Pulmonary artery endothelial cell (primary cell): ENCODE measurements around the gene TNXB. TPM values are rescaled to one million over a fixed set of nuclear protein-coding genes. Genes with fewer than 3 reads are reported as not detected.
"Not testable (repeated sequence)": the region's sequence is repeated elsewhere in the genome, so short reads cannot be mapped to it uniquely, and the experiment has no call there.

Experiments
- DNase-seq: peaks from one replicate; pipeline ENCODE4 v3.0.0-alpha.2; 2011; ENCODE audit warnings: low read depth, low spot score
- total RNA-seq: library from RNA; depleted of rRNA; stranded (reverse); fragments of >200 nt; gene quantifications from 2 replicates; pipeline ENCODE4 v1.2.3, GENCODE V29; 2014

TNXB gene
- total RNA-seq, 1 donor from 2014 or later: 0.73 TPM

DNA sequence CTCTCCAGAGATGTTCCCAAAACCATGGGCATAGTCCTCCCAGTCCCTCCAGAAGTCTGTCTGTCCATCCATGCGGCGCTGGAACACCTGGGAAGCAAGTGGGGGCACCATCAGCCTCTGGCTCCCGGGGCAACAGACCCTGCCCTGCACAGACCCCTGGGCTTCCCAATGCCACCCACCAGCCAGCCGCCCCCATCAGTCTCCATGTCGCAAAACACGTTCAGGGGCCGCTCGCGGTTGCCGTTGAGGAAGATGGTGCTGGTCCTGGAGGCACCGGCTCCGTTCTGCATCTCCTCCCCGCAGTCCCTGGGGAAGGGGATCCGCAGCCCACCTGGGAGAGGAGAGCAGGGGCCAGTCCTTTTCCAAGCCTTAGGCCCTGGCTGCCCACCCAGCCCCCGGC, 66.9 kb downstream of the TNXB start:
- DNase-seq: not testable (repeated sequence)

GRCh38 chr6:32041385-32041784, 67.8 kb downstream of the TNXB start:
- not testable (repeated sequence) for DNase-seq

- not testable (repeated sequence) for DNase-seq
Observed at GRCh38 chr6:32041050-32041321, 68.2 kb downstream of the TNXB start.

DNA sequence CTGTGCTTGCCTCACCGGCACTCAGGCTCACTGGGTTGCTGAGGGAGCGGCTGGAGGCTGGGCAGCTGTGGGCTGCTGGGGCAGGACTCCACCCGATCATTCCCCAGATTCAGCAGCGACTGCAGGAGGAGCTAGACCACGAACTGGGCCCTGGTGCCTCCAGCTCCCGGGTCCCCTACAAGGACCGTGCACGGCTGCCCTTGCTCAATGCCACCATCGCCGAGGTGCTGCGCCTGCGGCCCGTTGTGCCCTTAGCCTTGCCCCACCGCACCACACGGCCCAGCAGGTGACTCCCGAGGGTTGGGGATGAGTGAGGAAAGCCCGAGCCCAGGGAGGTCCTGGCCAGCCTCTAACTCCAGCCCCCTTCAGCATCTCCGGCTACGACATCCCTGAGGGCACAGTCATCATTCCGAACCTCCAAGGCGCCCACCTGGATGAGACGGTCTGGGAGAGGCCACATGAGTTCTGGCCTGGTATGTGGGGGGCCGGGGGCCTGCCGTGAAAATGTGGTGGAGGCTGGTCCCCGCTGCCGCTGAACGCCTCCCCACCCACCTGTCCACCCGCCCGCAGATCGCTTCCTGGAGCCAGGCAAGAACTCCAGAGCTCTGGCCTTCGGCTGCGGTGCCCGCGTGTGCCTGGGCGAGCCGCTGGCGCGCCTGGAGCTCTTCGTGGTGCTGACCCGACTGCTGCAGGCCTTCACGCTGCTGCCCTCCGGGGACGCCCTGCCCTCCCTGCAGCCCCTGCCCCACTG, 68.7 kb downstream of the TNXB start:
- not testable (repeated sequence) for DNase-seq

GRCh38 chr6:32039321-32040274, 69.5 kb downstream of the TNXB start:
- DNase-seq: not testable (repeated sequence)

GRCh38 chr6:32038878-32039277, 70.3 kb downstream of the TNXB start:
- not testable (repeated sequence) for DNase-seq

- not testable (repeated sequence) for DNase-seq
Observed at GRCh38 chr6:32037598-32038524, 71.3 kb downstream of the TNXB start, which contains the start of gene CYP21A2. TSS of gene CYP21A2 (plus strand) at chr6:32038415. CDS start at chr6:32038423, 8 bp downstream.

GRCh38 chr6:32037136-32037535, 72.0 kb downstream of the TNXB start:
- not testable (repeated sequence) for DNase-seq

- not testable (repeated sequence) for DNase-seq
Observed at GRCh38 chr6:32035283-32036013, 73.7 kb downstream of the TNXB start.

GRCh38 chr6:32029553-32029952, 79.6 kb downstream of the TNXB start:
- DNase-seq: not testable (repeated sequence)

- DNase-seq: not testable (repeated sequence)
Observed at GRCh38 chr6:32028631-32029030, 80.5 kb downstream of the TNXB start.

- not testable (repeated sequence) for DNase-seq
Observed at GRCh38 chr6:32022100-32022499, 87.0 kb downstream of the TNXB start.

- not testable (repeated sequence) for DNase-seq
Observed at GRCh38 chr6:32014547-32014946, 94.6 kb downstream of the TNXB start, which contains the start of gene C4B. TSS of gene C4B (plus strand) at chr6:32014795. CDS start at chr6:32014846, 51 bp downstream.

DNA sequence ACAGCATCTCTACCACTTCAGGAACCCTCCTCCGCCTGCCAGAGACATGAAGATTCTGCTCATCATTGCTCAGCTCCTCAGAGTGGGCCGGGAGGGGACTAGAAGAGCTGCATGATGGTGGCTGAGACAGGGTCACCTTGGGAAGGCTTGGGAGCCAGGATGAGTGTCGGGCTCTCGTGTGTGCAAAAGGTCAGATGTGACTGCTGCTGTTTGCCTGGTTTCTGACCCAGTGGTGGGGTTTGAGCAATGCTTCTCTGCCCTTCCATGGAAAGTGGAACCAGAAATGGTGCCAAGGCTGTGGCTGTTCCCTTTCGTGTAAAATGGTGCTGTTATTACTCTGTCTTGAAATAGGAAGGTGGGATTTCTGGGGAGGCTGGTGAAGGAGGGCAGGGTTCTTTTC, 95.4 kb downstream of the TNXB start:
- DNase-seq: not testable (repeated sequence)

DNA sequence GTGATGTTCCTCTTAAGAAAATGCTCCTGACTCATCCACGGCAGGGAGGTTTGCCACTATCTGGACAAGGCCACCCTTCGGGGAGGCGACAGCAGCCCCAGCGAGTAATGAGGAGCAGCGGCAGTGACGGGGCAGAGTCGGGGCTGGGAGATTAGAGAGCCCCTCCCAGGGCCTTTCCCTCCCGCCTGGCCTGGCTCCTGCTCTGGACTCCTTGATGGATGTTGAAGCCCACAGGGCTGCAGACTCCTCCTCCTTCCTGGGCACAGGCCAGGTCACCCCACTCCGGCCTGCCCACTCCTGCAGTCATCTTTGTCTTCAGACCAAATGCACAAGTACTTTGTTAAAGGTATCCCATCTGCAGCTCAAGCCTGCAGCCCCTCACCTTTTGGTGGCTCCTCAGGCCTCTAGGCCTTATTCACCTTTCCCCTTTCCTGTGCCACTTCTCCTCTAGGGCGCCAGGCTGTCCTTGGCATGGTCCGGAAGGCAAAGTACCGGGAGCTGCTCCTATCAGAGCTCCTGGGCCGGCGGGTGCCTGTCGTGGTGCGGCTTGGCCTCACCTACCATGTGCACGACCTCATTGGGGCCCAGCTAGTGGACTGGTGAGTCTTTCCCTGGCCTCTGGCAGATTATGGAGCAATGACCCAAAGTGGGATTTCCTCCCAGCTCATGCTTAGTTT, 96.1 kb downstream of the TNXB start:
- not testable (repeated sequence) for DNase-seq

GRCh38 chr6:32010856-32011530, 98.1 kb downstream of the TNXB start:
- not testable (repeated sequence) for DNase-seq

- DNase-seq: not testable (repeated sequence)
Observed at GRCh38 chr6:32009537-32009936, 99.6 kb downstream of the TNXB start.

DNA sequence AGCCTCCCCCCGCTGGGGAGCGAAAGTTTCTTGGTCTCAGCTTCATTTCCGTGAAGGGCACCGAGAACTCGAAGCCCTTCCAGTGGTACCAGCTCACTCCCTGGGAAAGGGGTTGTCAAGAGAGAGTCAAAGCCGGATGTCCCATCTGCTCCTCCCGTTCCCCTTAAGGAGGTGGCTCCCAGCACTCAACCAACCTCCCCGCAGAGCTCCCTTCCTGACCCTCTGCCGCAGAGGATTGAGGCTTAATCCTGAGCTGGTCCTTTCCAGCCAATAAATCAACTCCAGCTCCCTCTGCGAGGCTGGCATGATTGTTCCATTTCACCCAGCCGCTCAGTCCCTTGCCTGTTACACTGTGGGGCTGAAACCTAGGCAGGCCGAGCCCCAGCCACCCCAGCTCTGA, 100.5 kb downstream of the TNXB start:
- DNase-seq: not testable (repeated sequence)

GRCh38 chr6:32008037-32008436, 101.1 kb downstream of the TNXB start:
- DNase-seq: not testable (repeated sequence)
